HepG2 (cell line): ENCODE data around the gene FMN2.

Experiments used
- EZH2 ChIP-seq: conservative IDR thresholded peaks from 2 replicates; pipeline ENCODE4 v1.6.1; 2012; ENCODE audit warnings: mild to moderate bottlenecking, low read depth, low read length, moderate library complexity
- SMC3 ChIP-seq: IDR thresholded peaks from 2 replicates; pipeline ENCODE4 v1.6.1; 2011; ENCODE audit warnings: low read length, improper control_type of control experiment

- no peak for TF ChIP-seq SMC3
- TF ChIP-seq EZH2, result no peak
These were observed 189.1 kb downstream of the FMN2 start for GRCh38 chr1:240280560-240281322.
